Loucy (cell line): Measurements from ENCODE around the gene NTN4.

ENCODE experiments used
- EZH2phosphoT487 ChIP-seq: fragments of 200-600 bp; IDR thresholded peaks from 2 replicates; pipeline ENCODE4 v1.6.1; 2018; ENCODE audit warnings: antibody characterized with exemption, mild to moderate bottlenecking, moderate library complexity, borderline replicate concordance
- TF ChIP-seq, protein P1 (sequence below): fragments of 200-600 bp; sonication (generic); conservative IDR thresholded peaks from 2 replicates; pipeline ENCODE4 v1.5.1; 2014; ENCODE audit warnings: mild to moderate bottlenecking, antibody characterized with exemption, low read length

DNA sequence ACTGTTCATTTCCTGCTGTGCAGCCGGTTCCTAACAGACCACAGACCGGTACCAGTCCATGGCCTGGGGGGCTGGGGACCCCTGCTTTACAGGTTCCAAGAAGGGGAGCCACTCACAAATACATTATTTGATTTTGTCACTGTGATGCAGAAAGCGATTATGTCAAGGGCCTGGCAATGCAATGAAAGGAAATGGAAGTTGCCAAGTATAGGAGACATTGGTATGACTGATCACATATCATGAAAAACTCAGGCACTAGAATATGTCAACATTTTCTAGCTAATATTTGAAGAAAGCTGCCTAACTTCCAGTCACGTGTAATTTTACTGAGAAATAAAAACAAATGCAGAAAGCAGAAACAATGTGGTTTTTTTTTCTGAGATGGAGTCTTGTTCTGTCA, 170.4 kb downstream of the NTN4 start:
- no peak for TF ChIP-seq EZH2phosphoT487
- TF ChIP-seq, protein P1, sequence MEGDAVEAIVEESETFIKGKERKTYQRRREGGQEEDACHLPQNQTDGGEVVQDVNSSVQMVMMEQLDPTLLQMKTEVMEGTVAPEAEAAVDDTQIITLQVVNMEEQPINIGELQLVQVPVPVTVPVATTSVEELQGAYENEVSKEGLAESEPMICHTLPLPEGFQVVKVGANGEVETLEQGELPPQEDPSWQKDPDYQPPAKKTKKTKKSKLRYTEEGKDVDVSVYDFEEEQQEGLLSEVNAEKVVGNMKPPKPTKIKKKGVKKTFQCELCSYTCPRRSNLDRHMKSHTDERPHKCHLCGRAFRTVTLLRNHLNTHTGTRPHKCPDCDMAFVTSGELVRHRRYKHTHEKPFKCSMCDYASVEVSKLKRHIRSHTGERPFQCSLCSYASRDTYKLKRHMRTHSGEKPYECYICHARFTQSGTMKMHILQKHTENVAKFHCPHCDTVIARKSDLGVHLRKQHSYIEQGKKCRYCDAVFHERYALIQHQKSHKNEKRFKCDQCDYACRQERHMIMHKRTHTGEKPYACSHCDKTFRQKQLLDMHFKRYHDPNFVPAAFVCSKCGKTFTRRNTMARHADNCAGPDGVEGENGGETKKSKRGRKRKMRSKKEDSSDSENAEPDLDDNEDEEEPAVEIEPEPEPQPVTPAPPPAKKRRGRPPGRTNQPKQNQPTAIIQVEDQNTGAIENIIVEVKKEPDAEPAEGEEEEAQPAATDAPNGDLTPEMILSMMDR: no peak
